ENCODE results near the gene PNMA8B.
"Not testable (repeated sequence)": the region's sequence is repeated elsewhere in the genome, so short reads cannot be mapped to it uniquely, and the experiment has no call there.

The PNMA8B gene

DNA sequence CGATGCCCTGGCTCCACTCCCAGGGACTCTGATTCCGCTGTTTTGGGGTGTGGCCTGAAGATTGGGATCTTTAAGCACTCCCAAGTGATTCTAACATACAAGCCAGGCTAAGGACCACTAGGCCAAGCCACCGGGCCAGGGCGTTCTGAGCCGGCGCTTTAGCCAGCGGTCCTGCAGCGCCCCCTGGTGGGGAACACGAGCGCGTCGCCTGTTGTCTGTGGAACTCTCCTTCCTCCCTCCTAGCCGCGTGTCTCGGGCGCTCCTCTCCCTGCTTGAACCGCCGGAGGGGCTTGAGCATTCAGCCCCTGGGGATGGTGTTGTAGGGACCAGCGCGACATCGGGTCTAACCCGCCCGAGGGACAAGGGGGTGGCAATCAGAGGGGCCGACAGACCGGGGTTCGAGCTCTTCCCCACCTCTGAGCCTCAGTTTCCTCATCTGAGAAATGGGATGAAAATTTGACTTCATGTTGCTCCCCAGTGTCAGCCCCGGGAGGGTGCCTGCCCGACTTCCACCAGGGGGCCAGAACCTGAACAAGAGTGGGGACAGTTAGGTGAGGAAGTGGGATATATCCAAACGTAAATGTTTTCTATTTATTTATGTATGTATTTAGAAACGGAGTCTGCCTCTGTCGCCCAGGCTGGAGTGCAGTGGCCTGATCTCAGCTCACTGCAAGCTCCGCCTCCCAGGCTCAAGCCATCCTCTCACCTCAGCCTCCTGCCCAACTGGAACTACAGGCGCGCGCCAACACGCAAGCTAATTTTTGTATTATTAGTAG lies 18.0 kb upstream of the PNMA8B start:
- no peak for DNase-seq

- no peak for DNase-seq
Observed at GRCh38 chr19:46511237-46511636, 15.6 kb upstream of the PNMA8B start.

GRCh38 chr19:46508206-46508605 lies 12.5 kb upstream of the PNMA8B start:
- no peak for DNase-seq

- DNase-seq: no peak
Observed at GRCh38 chr19:46503848-46504453, 8.3 kb upstream of the PNMA8B start.

DNA sequence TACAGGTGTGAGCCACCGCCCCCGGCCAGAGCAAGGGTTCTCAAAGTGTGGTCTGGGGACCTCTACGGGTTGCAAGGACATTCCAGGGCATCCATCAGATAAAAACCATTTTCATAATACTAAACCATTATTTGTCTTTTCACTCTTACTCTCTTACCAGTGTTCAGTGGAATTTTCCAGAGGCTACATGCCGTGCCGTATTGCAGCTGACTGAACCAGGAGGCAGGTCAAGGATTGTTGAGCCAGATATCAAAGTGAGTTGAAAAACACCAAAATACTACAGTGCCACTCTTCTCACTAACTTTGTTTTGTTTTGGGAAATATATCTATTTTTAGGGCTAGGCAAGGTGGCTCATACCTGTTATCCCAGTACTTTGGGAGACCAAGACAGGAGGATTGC lies 7.2 kb upstream of the PNMA8B start:
- DNase-seq: no peak

DNA sequence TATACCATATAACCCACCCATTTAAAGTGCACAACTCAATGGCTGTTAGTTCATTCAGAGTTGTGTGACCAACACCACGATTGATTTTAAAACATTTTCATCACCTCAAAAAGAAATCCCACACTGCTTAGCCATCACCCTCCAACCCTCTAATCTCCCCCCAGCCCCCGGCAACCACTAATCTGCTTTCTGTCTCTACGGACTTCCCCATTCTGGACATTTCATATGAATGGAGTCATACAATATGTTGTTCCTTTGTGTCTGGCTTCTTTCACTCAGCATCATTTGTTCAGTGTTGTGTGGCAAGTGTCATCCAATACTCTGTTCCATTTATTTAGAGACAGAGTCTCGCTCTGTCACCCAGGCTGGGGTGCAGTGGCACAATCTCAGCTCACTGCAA lies 4.0 kb upstream of the PNMA8B start:
- no peak for DNase-seq

DNA sequence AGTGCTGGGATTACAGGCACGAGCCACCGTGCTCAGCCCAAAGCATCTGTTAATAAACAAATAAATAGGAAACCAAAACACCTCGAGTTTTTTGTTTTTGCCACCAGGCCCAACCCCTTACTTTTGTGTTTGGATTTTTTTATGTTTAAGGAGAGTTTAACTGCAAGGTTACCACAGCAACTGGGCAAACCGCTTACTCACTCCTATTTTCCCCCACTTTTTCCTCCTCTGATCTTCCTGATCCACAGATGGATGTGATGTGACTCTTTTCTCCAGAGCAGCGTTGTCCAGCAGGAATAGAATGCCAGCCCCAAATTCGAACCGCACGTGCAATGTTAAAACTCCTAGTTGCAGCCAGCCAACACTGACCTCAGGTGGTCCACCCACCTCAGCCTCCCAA lies 2.1 kb upstream of the PNMA8B start:
- DNase-seq: no peak

GRCh38 chr19:46496886-46497285 lies 1.2 kb upstream of the PNMA8B start:
- not testable (repeated sequence) for DNase-seq

- DNase-seq: no peak
Observed at GRCh38 chr19:46496304-46496703, 637 bp upstream of the PNMA8B start.

DNA sequence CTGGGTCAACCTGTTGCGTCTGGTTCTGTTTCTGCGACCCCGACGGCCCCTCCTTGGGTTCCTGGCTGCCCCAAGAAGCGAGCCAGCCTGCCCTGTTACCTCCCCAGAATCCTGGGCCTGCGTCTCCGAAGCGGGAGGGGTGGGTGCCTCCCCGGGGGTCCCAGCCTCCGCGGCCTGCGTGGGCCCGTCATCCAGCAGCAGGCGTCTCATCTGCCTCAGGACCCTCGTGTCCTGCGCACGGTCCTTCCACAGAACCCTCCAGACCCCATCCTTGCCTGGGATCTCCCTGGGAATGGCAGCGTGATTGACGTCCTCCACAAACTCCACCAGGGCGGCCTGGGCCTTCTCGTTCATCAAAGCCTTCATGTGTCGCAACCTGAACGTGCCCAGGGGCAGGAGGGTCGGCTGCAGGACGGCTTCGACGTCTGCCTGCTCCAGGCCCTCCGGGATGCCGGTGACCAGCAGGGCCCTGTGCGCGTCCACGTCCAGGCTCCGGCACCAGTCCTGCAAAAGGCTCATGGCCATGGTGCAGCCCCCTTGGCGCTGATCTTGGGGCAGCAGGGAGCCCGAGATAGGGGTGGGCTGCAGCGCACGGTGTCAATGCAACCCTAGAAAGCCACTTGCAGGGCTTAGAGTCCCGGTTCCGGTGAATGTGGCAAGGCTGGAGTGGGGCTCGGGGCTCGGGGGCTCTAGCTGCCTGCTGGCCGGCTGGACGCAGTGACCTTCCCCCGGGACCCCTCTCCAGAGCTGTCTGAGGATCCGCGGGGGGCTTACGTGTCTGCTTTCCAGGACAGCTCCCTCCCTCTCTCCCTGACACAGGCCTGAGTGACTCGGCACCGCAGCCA lies 504 bp downstream of the PNMA8B start:
- DNase-seq: no peak

DNA sequence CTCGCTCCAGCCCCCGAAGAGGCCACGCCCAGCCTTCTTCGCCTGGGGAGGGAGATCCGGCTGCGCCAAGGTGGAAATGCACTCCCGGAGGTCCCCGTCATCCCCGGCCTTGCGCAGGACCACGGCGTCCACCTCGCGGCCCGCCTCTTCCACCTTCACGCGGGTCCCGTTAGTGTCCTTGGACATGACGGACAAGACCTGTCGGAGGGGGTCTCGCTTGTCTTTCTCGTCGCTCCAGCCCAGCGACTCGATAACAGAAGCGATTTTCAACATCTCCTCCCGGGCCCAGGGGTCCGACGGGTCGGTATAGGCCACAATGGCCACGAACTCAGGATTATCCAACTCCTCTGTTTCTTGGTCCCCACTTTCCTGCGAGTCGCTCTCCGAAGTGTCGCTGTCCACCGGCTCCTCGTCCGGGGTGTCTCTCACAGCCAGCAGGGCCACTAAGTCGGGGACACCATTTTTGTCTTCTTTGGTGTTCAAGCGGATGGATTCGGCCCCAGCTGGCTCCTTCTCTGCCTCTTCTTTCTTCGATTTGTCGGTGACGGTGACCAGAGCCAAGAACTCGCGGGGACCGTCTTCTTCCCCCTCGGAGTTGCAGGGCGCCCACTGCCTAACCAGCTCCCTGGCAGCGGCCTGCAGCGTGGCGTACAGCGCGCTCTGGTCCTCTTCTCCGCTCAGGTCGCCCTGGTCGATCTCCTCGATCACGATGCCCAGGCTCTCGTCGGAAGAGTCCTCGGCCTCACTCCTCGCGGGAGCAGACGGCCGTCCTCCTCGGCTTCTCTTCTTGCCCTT lies 1.3 kb downstream of the PNMA8B start:
- DNase-seq: no peak

DNA sequence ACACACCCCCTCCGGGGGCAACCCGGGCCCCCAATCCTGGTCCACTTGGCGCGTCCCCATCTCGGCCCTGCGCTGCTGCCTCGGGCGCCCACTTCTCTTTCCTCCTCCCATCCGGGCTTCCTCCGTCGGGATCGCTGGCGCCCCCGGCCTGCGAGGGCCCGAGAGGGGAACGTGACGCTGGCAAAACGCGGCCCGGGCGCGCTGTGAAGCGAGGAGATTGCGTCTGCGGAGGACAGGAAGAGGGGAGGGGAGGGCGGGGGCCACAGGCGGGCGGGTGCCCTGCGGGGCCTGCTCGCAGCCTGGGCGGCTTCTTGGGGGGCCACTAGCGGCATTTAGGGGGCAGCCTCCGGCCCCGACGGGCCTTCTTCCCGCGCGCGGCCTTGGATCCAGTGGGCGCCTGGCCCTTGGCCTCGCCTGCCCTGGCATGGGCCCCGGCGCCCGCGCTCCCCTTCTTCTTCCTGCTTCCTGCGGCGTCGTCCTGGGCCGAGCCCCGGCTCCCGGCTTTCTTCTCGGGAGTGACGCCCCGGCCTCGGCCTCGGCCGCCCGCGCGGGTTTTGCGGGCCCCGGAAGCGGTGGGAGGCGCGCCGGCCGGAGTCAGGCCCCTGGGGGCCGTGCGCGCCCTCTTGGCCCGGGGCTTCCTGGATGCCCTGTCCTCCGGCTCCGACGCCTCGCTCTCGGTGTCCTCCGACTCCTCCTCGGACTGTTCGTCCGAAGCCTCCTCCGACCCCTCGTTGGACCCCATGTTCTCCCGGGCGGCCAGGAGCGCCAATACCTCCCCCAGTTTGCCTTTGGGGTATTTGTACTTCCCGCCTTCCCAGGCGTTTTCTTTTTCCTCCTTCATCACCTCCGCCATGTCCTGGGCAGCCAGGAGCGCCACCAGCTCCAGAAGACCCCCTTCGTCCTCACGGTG lies 2.2 kb downstream of the PNMA8B start:
- DNase-seq: no peak

- DNase-seq: no peak
Observed at GRCh38 chr19:46492841-46493235, 2.8 kb downstream of the PNMA8B start.

DNA sequence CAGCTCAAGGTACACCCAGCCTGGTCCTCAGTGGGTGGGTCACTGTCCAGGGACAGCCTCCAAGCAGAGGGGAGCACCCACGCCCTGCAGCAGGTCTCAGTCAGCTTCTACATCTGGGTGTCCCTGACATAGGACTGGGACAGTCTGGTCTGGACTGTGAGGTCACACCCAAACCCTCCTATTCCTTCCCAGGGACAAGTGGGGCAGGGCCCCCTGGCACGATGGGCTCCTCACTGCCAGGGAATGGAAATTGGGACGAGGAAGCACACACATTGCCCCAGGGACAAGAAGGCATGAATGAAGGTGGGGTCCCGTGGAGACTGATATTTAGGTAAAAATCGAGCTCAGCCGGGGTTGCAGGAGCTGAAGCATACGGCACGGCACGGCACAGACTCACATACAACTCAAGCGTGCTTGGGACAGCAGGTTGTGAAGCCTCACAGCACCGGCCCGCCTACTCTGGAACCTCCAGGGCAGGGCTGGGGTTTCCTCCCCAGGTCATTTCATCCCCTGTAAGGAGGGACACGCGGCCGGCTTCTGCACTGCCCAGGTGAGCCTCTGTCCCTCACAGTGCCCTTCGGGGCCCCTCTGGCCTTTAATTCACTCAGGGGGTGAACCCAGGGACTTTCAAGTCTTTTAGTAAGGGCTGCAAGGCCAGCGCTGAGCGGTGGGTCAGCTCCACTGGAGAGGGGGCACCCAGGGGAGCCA lies 3.5 kb downstream of the PNMA8B start:
- no peak for DNase-seq

GRCh38 chr19:46490774-46491173 lies 4.9 kb downstream of the PNMA8B start:
- no peak for DNase-seq

GRCh38 chr19:46489445-46490272 lies 6.0 kb downstream of the PNMA8B start:
- DNase-seq: no peak

- no peak for DNase-seq
Observed at GRCh38 chr19:46488551-46488950, 7.1 kb downstream of the PNMA8B start.

- DNase-seq: peak; percentile 15
Observed at GRCh38 chr19:46487802-46488445, 7.7 kb downstream of the PNMA8B start.

GRCh38 chr19:46487178-46487801 lies 8.4 kb downstream of the PNMA8B start:
- DNase-seq: no peak

Measured in NCI-H1048 (cell line).